Gastrocnemius medialis (tissue), 4 donors: Measurements from ENCODE around the gene FBXO9. TPM values are rescaled to one million over a fixed set of nuclear protein-coding genes. Genes with fewer than 3 reads are reported as not detected.
"Not testable (repeated sequence)": the region's sequence is repeated elsewhere in the genome, so short reads cannot be mapped to it uniquely, and the experiment has no call there.

Experiments used
- ATAC-seq, 2 donors: fragments of 150-250 bp; one replicate each; pipeline ENCODE4 v1.9.1; 2016
- DNase-seq, 2 donors: peaks; one replicate each; pipeline ENCODE4 v3.0.0-alpha.2; 2019
- H3K27ac ChIP-seq, 4 donors: fragments of 200-600 bp; sonication (generic); 1 replicate in 1 of 4; 2 replicates in 3 of 4; pipeline ENCODE4 v1.5.1; 2016 to 2018; ENCODE audit warnings: mild to moderate bottlenecking in 2 of 4, moderate library complexity in 1 of 4
- H3K27me3 ChIP-seq, 3 donors: fragments of 200-600 bp; sonication (generic) in 2 of 3; 1 replicate in 1 of 3; 2 replicates in 2 of 3; pipeline versions ENCODE4 v1.5.1 to v1.6.0; 2016 to 2019; ENCODE audit warnings: mild to moderate bottlenecking in 1 of 3, moderate library complexity in 1 of 3
- H3K36me3 ChIP-seq, 2 donors: fragments of 200-600 bp; sonication (generic) in 1 of 2; one replicate each; pipeline ENCODE4 v1.5.1; 2017 to 2018
- H3K4me1 ChIP-seq, 2 donors: fragments of 200-600 bp; sonication (generic) in 1 of 2; one replicate each; pipeline ENCODE4 v1.5.1; 2016 to 2017; ENCODE audit warnings: mild to moderate bottlenecking in 2 of 2
- H3K4me3 ChIP-seq, 4 donors: fragments of 200-600 bp; sonication (generic) in 3 of 4; 1 replicate in 1 of 4; 2 replicates in 3 of 4; pipeline ENCODE4 v1.5.1; 2016 to 2019; ENCODE audit warnings: mild to moderate bottlenecking in 2 of 4
- H3K9me3 ChIP-seq, 3 donors: fragments of 200-600 bp; sonication (generic) in 2 of 3; 1 replicate in 1 of 3; 2 replicates in 2 of 3; pipeline ENCODE4 v1.5.1; 2016 to 2019
- POLR2A ChIP-seq, 2 donors: fragments of 450-650 bp; IDR thresholded peaks; one replicate each; pipeline ENCODE4 v1.6.1; 2017; ENCODE audit warnings: antibody characterized with exemption in 2 of 2, mild to moderate bottlenecking in 2 of 2, moderate library complexity in 2 of 2
- in situ Hi-C, 4 donors: fragments of 200-750 bp; cut with MboI; loops; one replicate each; pipeline versions ENCODE4 v1.15.0 to v1.8.0; 2017; ENCODE audit warnings: low sequenced_read_pairs in 4 of 4
- intact Hi-C: fragments of 100-400 bp; cut with DNase I; formaldehyde crosslinking; loops from one replicate; pipeline ENCODE4 v1.15.1; 2023; ENCODE audit warnings: low total_unique reads
- total RNA-seq, 4 donors: library from RNA; depleted of rRNA; stranded (reverse); fragments of >200 nt; gene quantifications; one replicate each; pipeline versions ENCODE4 v1.1.0 to v1.2.3, GENCODE V29; 2016
- TF ChIP-seq, protein P1 (sequence below), 5 experiments: fragments of 450-650 bp in 3 of 5; fragments of 200-600 bp in 2 of 5; sonication (generic) in 2 of 5; IDR thresholded peaks in 4 of 5; conservative IDR thresholded peaks in 1 of 5; 1 replicate in 4 of 5; 2 replicates in 1 of 5; pipeline ENCODE4 v1.5.1; 2016 to 2019; ENCODE audit warnings: antibody characterized with exemption in 5 of 5, mild to moderate bottlenecking in 3 of 5, moderate library complexity in 3 of 5

Gene FBXO9
- total RNA-seq, 4 donors from 2014 or later, result 16.6 to 20.2 (median 19.6) TPM

DNA sequence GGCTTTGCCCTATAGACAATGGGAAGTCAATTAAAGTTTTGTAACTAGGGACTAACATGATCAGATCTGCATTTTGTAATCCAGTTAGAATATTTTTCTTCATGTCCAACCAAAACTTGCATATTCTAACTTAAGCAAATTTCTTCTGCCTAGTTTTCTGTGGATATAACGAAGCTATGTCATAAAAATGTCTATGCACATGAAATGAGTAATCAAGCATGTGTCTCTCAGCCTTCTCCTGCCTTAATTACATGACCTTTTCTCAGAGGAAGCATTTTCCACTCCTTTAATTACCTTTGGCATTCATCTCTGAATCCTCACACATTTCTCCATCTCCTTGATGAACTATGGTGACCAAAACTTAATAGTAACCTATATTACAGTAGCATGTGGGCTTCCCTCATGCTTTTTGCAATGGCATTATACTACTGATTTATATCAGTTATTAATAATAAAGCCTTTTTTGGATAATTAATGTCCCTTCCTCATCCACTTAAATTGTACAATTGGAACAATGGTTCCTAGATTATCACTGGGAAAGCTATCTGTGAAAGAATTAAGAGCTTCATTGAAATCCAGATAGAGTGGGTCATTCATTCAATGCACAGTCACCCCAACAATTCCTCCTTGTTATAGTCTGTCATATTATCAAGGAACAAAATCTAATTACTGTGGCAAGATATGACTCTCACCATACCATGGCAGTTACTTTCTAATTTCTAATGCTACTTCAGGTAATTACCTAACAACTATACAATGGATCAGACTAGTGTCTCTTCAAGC, 19.1 kb upstream of the FBXO9 start:
- DNase-seq, result no peak
- H3K27me3 ChIP-seq, result no peaks in the 10 kb centered on the region
- intact Hi-C loops (no loop called here), in situ Hi-C loops (no loop called here)
- no peak overlapping the region for H3K4me3 ChIP-seq
- H3K9me3 ChIP-seq, result no peaks in the 10 kb centered on the region
- ATAC-seq, result no peak
- peaks cover 29 to 35% of the 10 kb centered on the region in 2 donors for H3K4me1 ChIP-seq
- H3K27ac ChIP-seq, result no peak overlapping the region
- peaks cover 0 to 2% of the 10 kb centered on the region in 2 donors for H3K36me3 ChIP-seq
- TF ChIP-seq POLR2A (IDR thresholded peaks at IDR 0.05), result no peak
- TF ChIP-seq, protein P1, sequence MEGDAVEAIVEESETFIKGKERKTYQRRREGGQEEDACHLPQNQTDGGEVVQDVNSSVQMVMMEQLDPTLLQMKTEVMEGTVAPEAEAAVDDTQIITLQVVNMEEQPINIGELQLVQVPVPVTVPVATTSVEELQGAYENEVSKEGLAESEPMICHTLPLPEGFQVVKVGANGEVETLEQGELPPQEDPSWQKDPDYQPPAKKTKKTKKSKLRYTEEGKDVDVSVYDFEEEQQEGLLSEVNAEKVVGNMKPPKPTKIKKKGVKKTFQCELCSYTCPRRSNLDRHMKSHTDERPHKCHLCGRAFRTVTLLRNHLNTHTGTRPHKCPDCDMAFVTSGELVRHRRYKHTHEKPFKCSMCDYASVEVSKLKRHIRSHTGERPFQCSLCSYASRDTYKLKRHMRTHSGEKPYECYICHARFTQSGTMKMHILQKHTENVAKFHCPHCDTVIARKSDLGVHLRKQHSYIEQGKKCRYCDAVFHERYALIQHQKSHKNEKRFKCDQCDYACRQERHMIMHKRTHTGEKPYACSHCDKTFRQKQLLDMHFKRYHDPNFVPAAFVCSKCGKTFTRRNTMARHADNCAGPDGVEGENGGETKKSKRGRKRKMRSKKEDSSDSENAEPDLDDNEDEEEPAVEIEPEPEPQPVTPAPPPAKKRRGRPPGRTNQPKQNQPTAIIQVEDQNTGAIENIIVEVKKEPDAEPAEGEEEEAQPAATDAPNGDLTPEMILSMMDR (IDR thresholded peaks at IDR 0.05 in 4 of 5, conservative IDR thresholded peaks at IDR 0.05 in 1 of 5), result no peak

DNA sequence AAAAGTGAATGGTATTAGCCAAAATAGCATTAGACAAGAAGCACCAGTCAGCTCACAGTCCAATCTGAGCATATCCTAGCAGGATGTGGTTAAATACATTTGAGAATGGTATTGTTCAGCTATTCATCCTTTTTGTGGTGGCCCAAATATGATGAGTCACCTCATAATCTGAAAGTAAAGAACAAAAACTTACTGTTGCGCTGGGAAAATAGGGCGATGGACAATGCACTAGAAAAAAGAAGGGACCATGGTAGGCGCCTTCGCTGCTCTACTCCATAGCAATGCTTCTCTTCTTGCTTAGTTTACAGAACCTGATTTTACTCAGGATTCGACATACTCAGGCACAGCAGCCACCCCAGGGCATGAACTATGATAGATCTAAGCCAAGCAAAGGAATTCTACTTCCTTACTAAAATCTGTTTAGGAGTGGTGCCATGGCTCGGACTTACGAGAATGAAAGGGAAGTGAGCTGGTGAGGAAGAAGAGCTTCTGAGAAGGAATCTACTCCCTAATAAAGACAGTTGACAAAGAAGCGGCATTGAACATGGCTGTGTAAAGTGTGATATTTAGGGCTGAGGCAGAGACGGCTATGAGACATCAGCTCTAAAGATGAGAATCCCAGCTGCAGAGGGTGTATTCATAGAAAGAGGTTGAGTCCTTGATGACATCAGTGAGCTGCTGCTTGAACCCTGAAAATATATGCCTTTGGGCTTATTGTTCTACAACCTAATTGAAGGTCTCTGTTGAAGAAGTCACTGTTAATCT, 16.6 kb upstream of the FBXO9 start:
- intact Hi-C loops, result no loop called here
- H3K9me3 ChIP-seq, result no peaks in the 10 kb centered on the region
- TF ChIP-seq, protein P1 (IDR thresholded peaks at IDR 0.05 in 4 of 5, conservative IDR thresholded peaks at IDR 0.05 in 1 of 5), result no peak
- TF ChIP-seq POLR2A (IDR thresholded peaks at IDR 0.05), result no peak
- DNase-seq (no peak), ATAC-seq (no peak)
- in situ Hi-C loops, result no loop called here
- H3K4me1 ChIP-seq, result peaks cover 13 to 15% of the 10 kb centered on the region in 2 donors
- no peak overlapping the region for H3K4me3 ChIP-seq
- no peaks in the 10 kb centered on the region for H3K27me3 ChIP-seq
- H3K27ac ChIP-seq, result no peak overlapping the region
- no peaks in the 10 kb centered on the region for H3K36me3 ChIP-seq

DNA sequence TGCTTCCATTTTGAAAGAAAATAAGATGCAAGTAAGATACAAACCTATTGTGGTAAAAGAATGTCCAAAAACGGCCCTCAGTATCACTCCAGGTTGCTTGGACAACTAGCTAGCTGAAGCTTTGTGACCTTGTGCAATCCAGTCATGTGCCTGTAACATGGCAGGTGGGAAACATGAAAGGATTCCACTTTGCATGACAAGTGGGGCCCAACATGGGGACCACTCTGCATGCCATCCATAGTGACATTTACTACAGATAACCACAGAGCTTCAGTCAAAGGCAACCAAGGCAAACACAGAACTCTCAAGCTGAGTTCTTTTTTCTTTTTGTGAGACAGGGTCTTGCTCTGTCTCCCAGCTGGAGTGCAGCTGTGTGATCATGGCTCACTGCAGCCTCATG, 15.8 kb upstream of the FBXO9 start:
- in situ Hi-C loops (no loop called here), intact Hi-C loops (no loop called here)
- no peak for ATAC-seq
- Histone ChIP-seq H3K9me3 (no peaks in the 10 kb centered on the region), H3K4me3 (no peak overlapping the region), H3K27me3 (no peaks in the 10 kb centered on the region), H3K36me3 (no peaks in the 10 kb centered on the region), H3K27ac (no peak overlapping the region), H3K4me1 (peaks cover 7 to 9% of the 10 kb centered on the region in 2 donors)
- TF ChIP-seq, protein P1 (IDR thresholded peaks at IDR 0.05 in 4 of 5, conservative IDR thresholded peaks at IDR 0.05 in 1 of 5), result no peak
- no peak for TF ChIP-seq POLR2A (IDR thresholded peaks at IDR 0.05)
- DNase-seq, result no peak

DNA sequence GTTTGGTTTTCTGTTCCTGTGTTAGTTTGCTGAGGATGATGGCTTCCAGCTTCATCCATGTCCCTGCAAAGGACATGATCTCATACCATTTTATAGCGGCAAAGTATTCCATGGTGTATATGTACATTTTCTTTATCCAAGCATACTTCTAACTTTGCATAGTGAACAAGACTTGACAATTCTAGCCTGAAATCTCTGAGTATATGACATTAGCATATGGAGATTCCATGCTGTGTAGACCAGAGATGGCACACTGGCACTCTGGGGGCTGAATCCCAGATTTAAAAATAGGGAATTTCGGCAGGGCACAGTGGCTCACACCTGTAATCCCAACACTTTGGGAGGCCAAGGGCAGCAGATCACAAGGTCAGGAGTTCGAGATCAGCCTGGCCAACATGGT, 13.1 kb upstream of the FBXO9 start:
- ATAC-seq, result not testable (repeated sequence)

DNA sequence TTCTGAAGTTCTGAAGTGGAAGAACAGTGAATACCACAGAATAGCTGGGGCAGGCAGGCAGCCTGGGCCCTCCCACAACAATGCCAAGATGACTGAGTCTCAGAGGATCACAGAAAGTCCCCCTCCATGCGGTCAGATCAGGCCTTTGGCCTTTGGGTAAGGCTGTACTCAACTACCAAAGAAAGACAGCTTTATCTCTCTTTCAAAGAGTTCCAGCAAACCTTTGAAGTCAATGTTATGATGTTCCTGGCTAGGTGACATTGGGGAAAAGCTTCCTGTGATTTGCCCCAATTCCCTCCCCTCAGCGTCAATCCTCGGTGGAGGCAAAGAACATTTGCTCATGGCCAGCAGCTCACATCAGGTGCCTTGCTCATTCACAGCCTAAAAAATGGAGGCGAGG, 10.7 kb upstream of the FBXO9 start:
- intact Hi-C loops, result no loop called here
- H3K27me3 ChIP-seq, result no peaks in the 10 kb centered on the region
- H3K4me1 ChIP-seq, result peaks cover 33 to 37% of the 10 kb centered on the region in 2 donors
- H3K36me3 ChIP-seq, result no peaks in the 10 kb centered on the region
- TF ChIP-seq, protein P1 (IDR thresholded peaks at IDR 0.05 in 4 of 5, conservative IDR thresholded peaks at IDR 0.05 in 1 of 5), result no peak
- TF ChIP-seq POLR2A (IDR thresholded peaks at IDR 0.05), result no peak
- no peak for DNase-seq
- no peak overlapping the region for H3K4me3 ChIP-seq
- no peak for ATAC-seq
- in situ Hi-C loops, result no loop called here
- H3K27ac ChIP-seq, result no peak overlapping the region
- no peaks in the 10 kb centered on the region for H3K9me3 ChIP-seq

More for the DNA sequence above, 13.1 kb upstream of the FBXO9 start:
- peaks cover 13% of the 10 kb centered on the region in 2 donors for H3K4me1 ChIP-seq
- in situ Hi-C loops, H3K9me3 ChIP-seq, H3K27ac ChIP-seq, DNase-seq, intact Hi-C loops, H3K4me3 ChIP-seq, H3K36me3 ChIP-seq, H3K27me3 ChIP-seq: not testable (repeated sequence)
